Right lobe of liver (tissue), 4 donors: ENCODE results near the gene GSTA5.
"Not testable (repeated sequence)": the region's sequence is repeated elsewhere in the genome, so short reads cannot be mapped to it uniquely, and the experiment has no call there.

ENCODE experiments used
- CTCF ChIP-seq, 4 donors: fragments of 200-600 bp in 3 of 4; fragments of 450-650 bp in 1 of 4; IDR thresholded peaks; one replicate each; pipeline versions ENCODE4 v1.5.1 to v1.8.0; 2016 to 2022; ENCODE audit warnings: antibody characterized with exemption in 4 of 4, mild to moderate bottlenecking in 2 of 4
- POLR2A ChIP-seq: fragments of 450-650 bp; IDR thresholded peaks from one replicate; pipeline ENCODE4 v1.6.1; 2017; ENCODE audit warnings: antibody characterized with exemption, mild to moderate bottlenecking
- donor health status: DM: no; HTN: no; CAD: no.
- donor health status: DM: no; HTN: no; CAD: no.
- donor health status: DM: no; HTN: yes; CAD: no.

GRCh38 chr6:52782696-52783274 is 57.8 kb downstream of the GSTA5 start:
- not testable (repeated sequence) for TF ChIP-seq CTCF (IDR thresholded peaks at IDR 0.05); POLR2A
